AG09309 (cell line): ENCODE results near the gene ODC1.

Experiments
- DNase-seq: peaks from one replicate; pipeline ENCODE4 v3.0.0-alpha.2; 2010; ENCODE audit warnings: low read depth
- H3K4me3 ChIP-seq: 2 replicates; pipeline ENCODE4 v1.5.1; 2011; ENCODE audit warnings: mild to moderate bottlenecking, low read depth, low read length, moderate library complexity; ENCODE audit not compliant: control insufficient read depth
- CTCF ChIP-seq: IDR thresholded peaks from 2 replicates; pipeline ENCODE4 v1.5.1; 2011; ENCODE audit warnings: mild to moderate bottlenecking, low read depth, low read length, inconsistent platforms; ENCODE audit not compliant: insufficient read depth, control insufficient read depth; ENCODE audit errors: missing control alignments

ODC1 gene

DNA sequence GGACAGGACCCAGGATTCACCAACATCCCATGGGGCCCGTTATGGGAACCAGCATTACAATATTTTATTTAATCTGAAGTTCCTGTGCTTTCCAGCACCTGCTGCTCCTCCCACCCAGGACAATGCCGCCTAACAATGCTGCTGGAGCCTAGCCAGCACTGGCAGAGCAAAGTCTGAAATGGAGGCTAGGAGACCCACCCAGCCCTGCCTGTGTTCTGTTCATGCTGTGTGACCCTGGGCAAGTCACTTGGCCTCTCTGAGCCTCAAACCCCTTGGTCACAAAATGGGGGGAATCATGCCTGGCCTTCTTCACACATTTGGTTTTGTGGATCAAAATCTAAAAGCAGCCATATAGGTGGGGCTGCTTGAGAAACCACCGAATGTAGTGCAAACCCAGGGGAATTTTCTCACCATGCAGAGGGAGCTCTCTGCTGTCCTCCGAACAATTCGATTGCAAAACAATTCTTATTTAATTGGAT is 38.5 kb upstream of the ODC1 start:
- no peak for TF ChIP-seq CTCF
- no peak overlapping the region for H3K4me3 ChIP-seq
- no peak for DNase-seq

GRCh38 chr2:10486091-10486490 is 38.0 kb upstream of the ODC1 start:
- TF ChIP-seq CTCF, result no peak
- H3K4me3 ChIP-seq, result no peak overlapping the region
- no peak for DNase-seq

- no peak for TF ChIP-seq CTCF
- no peak overlapping the region for H3K4me3 ChIP-seq
- no peak for DNase-seq
Observed at GRCh38 chr2:10482913-10483312, 34.8 kb upstream of the ODC1 start.

DNA sequence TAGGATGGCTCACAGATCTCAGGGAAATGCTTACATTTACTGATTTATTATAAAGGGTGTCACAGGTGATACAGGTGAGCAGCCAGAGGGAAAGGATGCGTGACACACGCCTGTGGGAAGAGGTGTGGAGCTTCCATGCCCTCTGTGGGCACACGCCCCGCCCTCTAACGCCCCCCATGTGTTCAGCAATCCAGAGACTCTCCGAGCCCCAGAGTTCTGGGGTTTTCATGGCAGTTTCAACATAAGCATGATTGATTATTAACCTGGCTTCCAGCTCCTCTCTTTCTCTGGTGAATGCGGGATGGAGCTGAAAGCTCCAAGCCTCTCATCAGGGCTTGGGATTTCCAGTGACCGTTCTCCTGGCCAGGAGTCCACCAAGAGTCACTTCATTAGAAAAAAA is 34.3 kb upstream of the ODC1 start:
- DNase-seq, result no peak
- TF ChIP-seq CTCF, result no peak
- H3K4me3 ChIP-seq, result no peak overlapping the region

DNA sequence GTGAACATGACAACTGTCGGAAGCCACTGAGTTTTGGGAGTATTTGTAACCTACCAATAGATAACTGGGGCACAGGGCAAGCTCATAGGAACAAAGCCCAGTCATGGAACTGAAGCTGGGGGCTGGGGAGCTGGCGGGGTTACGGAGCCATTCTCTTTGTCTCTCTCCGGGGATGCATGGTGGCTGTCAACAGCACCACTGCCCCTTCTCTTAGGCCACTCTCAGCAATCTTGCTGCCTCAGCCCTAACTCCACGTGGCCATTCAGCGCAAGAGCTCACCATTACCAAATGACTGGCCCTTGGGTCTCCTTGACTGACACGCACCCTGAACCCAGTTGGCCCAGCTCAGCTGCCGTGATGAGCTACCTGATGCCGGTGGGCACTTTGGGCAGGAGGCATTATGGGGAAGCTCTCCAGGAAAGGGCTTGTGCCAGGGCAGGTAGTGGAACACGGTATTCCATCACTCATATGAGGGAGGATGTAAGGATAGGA is 33.6 kb upstream of the ODC1 start:
- TF ChIP-seq CTCF, result no peak
- no peak for DNase-seq
- H3K4me3 ChIP-seq, result no peak overlapping the region

DNA sequence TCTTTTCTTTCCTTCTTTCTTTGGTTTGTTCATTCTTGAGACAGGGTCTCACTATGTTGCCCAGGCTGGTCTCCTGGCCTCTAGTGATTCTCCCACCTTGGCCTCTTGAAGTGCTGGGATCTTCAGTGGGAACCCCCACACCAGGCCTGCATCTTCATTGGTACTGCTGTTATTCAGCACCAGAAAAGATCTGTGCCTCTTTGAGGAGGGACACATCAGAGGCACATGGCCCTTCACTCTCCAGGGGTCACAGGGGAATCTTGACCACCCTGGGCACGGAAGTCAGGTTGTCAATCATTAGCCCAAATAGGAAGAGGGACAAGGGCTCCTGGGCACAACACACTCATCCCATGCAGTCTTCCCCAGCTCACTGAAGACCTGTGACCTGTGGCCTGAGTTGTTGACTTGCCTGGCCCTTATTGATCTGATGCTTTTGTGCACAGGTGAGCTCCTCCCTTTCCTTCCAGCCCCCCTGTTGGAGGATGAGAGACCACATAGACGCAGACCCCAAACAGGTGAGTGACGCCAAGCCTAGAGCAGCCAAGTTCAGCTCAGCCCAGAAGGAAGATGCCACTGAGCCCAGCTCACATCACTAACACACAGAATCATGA is 33.0 kb upstream of the ODC1 start:
- TF ChIP-seq CTCF, result no peak
- H3K4me3 ChIP-seq, result no peak overlapping the region
- DNase-seq, result no peak

- no peak overlapping the region for H3K4me3 ChIP-seq
- DNase-seq, result no peak
- no peak for TF ChIP-seq CTCF
Observed at GRCh38 chr2:10480359-10480949, 32.3 kb upstream of the ODC1 start.
